22Rv1 (cell line): Measurements from ENCODE around the gene NOLC1.

Experiments
- H3K27ac ChIP-seq: fragments of 450-650 bp; 2 replicates; pipeline ENCODE4 v1.5.1; 2017
- ZFX ChIP-seq: fragments of 450-650 bp; IDR thresholded peaks from 2 replicates; pipeline ENCODE4 v1.6.1; 2017; ENCODE audit warnings: antibody characterized with exemption, borderline replicate concordance
- TF ChIP-seq, protein P1 (sequence below): fragments of 450-650 bp; IDR thresholded peaks from 2 replicates; pipeline ENCODE4 v1.5.1; 2017; ENCODE audit warnings: mild to moderate bottlenecking

NOLC1 gene

DNA sequence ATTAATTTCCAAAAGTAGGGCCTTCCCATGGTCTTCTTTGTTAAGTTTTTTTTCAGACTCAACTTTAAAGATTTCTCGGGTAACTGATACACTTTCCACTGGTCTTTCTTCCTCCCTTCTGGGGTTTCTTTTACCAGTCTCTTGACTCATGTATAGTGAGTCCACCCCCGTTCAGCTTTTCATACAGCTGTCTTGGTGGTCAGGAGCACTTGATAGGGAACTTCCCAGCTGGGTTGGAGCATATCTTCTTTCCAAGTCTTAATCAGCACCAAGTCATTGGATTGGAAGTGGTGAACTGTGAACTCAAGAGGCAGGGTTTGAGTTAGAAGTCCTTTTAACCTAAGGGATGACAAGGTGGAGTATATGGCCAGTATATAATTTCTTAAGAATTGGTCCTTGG, 44.7 kb downstream of the NOLC1 start:
- TF ChIP-seq, protein P1, sequence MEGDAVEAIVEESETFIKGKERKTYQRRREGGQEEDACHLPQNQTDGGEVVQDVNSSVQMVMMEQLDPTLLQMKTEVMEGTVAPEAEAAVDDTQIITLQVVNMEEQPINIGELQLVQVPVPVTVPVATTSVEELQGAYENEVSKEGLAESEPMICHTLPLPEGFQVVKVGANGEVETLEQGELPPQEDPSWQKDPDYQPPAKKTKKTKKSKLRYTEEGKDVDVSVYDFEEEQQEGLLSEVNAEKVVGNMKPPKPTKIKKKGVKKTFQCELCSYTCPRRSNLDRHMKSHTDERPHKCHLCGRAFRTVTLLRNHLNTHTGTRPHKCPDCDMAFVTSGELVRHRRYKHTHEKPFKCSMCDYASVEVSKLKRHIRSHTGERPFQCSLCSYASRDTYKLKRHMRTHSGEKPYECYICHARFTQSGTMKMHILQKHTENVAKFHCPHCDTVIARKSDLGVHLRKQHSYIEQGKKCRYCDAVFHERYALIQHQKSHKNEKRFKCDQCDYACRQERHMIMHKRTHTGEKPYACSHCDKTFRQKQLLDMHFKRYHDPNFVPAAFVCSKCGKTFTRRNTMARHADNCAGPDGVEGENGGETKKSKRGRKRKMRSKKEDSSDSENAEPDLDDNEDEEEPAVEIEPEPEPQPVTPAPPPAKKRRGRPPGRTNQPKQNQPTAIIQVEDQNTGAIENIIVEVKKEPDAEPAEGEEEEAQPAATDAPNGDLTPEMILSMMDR = no peak
- no peak for TF ChIP-seq ZFX
- no peak overlapping the region for H3K27ac ChIP-seq

DNA sequence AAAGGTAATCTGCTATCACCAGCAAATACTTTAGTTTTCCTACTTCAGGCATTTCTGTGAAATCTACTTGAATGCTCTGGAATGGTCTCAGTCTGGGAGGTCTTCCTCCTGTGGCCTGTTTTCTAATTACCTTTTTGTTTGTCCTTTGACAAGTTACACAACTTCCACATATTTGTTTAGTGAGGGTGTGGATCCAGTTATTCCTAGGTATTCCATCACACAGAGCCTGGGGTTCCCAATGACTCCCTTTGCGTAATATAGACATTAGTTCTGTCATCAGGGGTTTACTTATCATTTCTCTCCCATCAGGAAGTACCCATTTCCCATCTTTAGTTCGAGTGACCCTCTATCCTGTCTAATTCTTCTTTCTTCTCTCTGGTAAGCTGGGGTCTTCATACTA, 45.8 kb downstream of the NOLC1 start:
- TF ChIP-seq, protein P1 = no peak
- no peak for TF ChIP-seq ZFX
- no peak overlapping the region for H3K27ac ChIP-seq

DNA sequence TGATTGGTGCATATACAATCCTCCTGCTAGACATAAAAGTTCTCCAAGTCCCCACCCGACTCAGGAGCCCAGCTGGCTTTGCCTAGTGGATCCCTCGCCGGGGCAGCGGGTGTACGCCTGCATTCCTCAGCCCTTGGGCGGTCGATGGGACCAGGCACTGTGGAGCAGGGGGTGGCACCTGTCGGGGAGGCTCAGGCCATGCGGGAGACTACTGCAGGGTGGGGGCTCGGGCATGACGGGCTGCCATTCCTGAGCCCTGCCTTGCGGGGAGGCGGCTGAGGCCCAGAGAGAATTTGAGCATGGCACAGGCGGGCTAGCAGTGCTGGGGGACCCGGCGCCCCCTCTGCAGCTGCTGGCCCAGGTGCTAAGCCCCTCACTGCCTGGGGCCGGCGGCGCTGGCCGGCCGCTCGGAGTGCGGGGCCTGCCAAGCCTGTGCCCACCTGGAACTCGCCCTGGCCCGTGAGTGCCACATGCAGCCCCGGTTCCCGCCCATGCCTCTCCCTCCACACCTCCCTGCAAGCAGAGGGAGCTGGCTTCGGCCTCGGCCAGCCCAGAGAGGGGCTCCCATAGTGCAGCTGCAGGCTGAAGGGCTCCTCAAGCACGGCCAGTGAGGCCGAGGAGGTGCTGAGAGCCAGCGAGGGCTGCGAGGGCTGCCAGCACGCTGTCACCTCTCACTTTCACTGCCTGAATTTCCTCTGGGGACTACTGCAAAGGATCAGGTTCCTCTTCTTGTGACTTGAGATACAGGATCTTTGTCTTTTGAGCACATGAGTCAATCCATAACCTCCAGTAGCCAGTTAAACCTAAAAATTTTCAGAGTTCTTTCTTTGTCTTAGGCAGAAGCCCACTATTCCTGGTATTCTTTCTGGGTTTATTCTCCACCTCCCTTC, 48.8 kb downstream of the NOLC1 start:
- no peak overlapping the region for H3K27ac ChIP-seq
- no peak for TF ChIP-seq ZFX

DNA sequence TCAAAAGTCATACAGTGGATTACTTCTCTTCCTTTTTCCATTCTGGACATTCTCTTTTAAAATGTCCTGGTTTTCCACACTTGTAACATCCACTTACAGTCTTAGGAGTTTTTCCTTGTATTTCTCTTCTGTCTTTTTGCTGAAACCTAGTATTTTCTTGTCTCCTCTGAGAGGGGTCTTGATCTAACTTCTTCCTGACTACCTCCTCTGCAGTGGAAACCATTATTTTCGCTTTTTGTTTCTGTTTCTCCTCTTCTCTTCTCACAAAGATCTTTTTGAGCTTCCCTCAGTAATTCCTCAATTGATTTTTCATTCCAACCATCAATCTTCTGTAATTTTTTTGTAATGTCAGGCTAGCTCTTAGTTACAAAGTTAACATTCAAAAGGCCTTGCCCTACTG, 50.2 kb downstream of the NOLC1 start:
- no peak for TF ChIP-seq ZFX
- TF ChIP-seq, protein P1 = no peak

DNA sequence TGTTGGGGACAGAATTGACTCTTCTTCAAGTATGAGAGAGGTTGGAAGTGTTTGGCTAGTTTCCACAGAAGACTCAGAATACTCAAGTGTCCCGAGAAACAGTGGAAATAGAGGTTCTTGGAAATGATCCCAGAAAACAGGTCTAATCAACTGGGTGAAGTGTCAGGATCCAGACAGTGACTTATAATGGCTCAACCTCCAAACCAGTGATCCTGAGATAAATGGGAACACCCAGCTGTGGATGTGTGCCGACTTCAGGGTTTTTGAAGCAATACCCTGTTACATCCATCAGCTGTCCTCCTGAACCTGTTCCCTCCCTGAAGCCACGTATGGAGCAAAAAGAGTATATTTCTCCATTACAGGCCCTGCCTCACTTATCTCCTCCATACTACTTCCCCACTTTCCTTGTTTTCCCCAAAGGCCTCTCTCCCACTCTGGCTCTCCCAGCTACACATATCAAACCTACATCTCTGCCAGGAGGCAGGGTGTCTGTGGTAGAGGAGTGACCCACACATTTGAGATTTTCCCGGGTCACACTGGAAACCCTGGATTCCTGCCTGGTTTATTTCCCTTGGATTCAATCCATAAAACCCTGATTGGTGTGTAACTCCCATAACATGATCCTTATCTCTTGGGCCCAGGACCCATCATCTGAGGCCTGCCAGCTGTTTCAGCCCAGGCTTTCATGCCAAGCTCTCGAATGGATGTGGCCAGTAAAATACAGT, 56.3 kb downstream of the NOLC1 start:
- no peak overlapping the region for H3K27ac ChIP-seq
- TF ChIP-seq, protein P1 = no peak
- TF ChIP-seq ZFX = no peak

More for the DNA sequence above, 50.2 kb downstream of the NOLC1 start:
- no peak overlapping the region for H3K27ac ChIP-seq

DNA sequence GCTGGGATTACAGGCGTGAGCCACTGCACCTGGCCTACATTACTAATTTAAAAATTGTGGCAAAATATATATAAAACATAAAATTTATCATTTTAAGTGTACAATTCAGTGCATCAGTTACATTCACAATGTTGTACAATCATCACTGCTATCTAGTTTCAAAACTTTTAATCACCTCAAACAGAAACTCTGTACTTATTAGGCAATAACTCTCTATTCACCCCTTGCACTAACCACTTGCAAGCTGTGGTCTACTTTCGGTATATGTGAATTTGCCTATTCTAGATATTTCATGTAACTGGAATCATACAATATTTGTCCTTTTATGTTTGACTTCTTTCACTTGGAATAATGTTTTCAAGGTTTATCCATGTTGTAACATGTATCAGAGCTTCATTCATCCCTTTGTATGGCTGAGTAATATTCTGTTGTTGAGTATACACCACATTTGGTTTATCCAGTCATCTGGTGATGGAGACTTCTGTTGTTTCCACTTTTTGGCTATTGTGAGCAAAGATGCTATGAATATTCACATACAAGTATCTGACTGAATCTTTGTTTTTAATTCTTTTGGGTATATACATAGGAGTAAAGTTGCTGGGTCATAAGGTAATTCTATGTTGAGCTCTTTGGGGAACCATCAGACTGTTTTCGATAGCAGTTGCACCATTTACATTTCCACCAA, 59.6 kb downstream of the NOLC1 start:
- TF ChIP-seq, protein P1 = no peak
- TF ChIP-seq ZFX = no peak

More for the DNA sequence above, 59.6 kb downstream of the NOLC1 start:
- no peak overlapping the region for H3K27ac ChIP-seq
